ENCODE results near the gene ZSCAN10. TPM values are rescaled to one million over a fixed set of nuclear protein-coding genes. Genes with fewer than 3 reads are reported as not detected.

ZSCAN10 gene
- not detected for total RNA-seq

GRCh38 chr16:3098459-3099394 is at the start of gene ZSCAN10:
ZSCAN10 (minus strand) TSS chr16:3099294; CDS start chr16:3092937, 6,357 bp downstream.

GRCh38 chr16:3134338-3135125 is 35.4 kb upstream of the ZSCAN10 start, which contains the start of gene ZNF213:
ZNF213 (plus strand) TSS chr16:3135029; CDS start chr16:3137281, 2,252 bp downstream.

GRCh38 chr16:3112058-3112880 is 13.2 kb upstream of the ZSCAN10 start, which contains the start of gene ZNF205:
ZNF205 (plus strand) TSS chr16:3112586; CDS start chr16:3113431, 845 bp downstream.

GRCh38 chr16:3065069-3065741 is 33.9 kb downstream of the ZSCAN10 start, which contains the start of gene IL32:
IL32 (plus strand) TSS chr16:3065640; CDS start chr16:3065812, 172 bp downstream.

GRCh38 chr16:3045758-3046640 is 53.1 kb downstream of the ZSCAN10 start, which contains the start of gene MMP25:
MMP25 (plus strand) TSS chr16:3046561; CDS start chr16:3046918, 357 bp downstream.

Small RNA genes within 50 kb of the gene (small RNA-seq; reads per million reads assigned to genes)
- gene RNU1-22P (ENCODE audit: low replicate concordance): 1.2 reads per million, percentile 72 among the genes with 10 or more reads in this experiment

Other genes with a start within 250 kb of the ZSCAN10 start
- gene PRSS22, start 241.1 kb downstream of the ZSCAN10 start, total RNA-seq: not detected
- 39.4 TPM for gene FLYWCH2, start 216.1 kb downstream of the ZSCAN10 start, total RNA-seq
- gene FLYWCH1, start 187.4 kb downstream of the ZSCAN10 start, total RNA-seq: 25.0 TPM
- gene KREMEN2, start 135.0 kb downstream of the ZSCAN10 start, total RNA-seq: not detected
- 20.3 TPM for gene PAQR4, start 129.9 kb downstream of the ZSCAN10 start, total RNA-seq
- 5.9 TPM for gene PKMYT1, start 118.8 kb downstream of the ZSCAN10 start, total RNA-seq
- gene CLDN9, start 86.4 kb downstream of the ZSCAN10 start, total RNA-seq: not detected
- 0.63 TPM for gene CLDN6, start 81.1 kb downstream of the ZSCAN10 start, total RNA-seq
- gene TNFRSF12A, start 78.9 kb downstream of the ZSCAN10 start, total RNA-seq: not detected
- gene HCFC1R1, start 75.4 kb downstream of the ZSCAN10 start, total RNA-seq: 17.2 TPM
- 4.4 TPM for gene THOC6, start 75.3 kb downstream of the ZSCAN10 start, total RNA-seq
- 0.31 TPM for gene BICDL2, start 62.4 kb downstream of the ZSCAN10 start, total RNA-seq
- gene MMP25, start 52.7 kb downstream of the ZSCAN10 start, total RNA-seq: 0.63 TPM
- gene IL32, start 33.7 kb downstream of the ZSCAN10 start, total RNA-seq: 1.6 TPM
- 14.4 TPM for gene ZNF205, start 13.3 kb upstream of the ZSCAN10 start, total RNA-seq
- 10.3 TPM for gene ZNF213, start 35.7 kb upstream of the ZSCAN10 start, total RNA-seq
- gene OR1F1, start 88.9 kb upstream of the ZSCAN10 start, total RNA-seq: 0.94 TPM
- 16.3 TPM for gene ZNF200, start 135.9 kb upstream of the ZSCAN10 start, total RNA-seq
- 0.31 TPM for gene MEFV, start 157.3 kb upstream of the ZSCAN10 start, total RNA-seq
- 55.7 TPM for gene ZNF263, start 184.2 kb upstream of the ZSCAN10 start, total RNA-seq
- gene TIGD7, start 206.1 kb upstream of the ZSCAN10 start, total RNA-seq: 24.1 TPM
- gene ZNF75A, start 206.2 kb upstream of the ZSCAN10 start, total RNA-seq: 71.1 TPM

All from parietal lobe (tissue), 2 donors.